RWPE1 (cell line): ENCODE results near the gene DHX35.

Experiments
- CTCF ChIA-PET: fragments of 350-600 bp; sonication (Branson Sonifier 250); formaldehyde crosslinking; extraction: SDS; loops from one replicate; lab custom pipeline; 2021; lab: Yijun Ruan, JAX
- POLR2A ChIA-PET: fragments of 400-600 bp; formaldehyde crosslinking; extraction: SDS; loops from one replicate; lab custom pipeline; 2020; ENCODE audit warnings: antibody characterized with exemption; ENCODE audit not compliant: low non-redundant PET; lab: Yijun Ruan, JAX
- DNase-seq: peaks from one replicate; pipeline ENCODE4 v3.0.0; 2012; ENCODE audit warnings: low spot score
- H3K27ac ChIP-seq: fragments of 450-650 bp; 2 replicates; pipeline ENCODE4 v1.5.1; 2017
- CTCF ChIP-seq: fragments of 450-650 bp; conservative IDR thresholded peaks from 2 replicates; pipeline ENCODE4 v1.5.1; 2017; ENCODE audit warnings: low read depth, mild to moderate bottlenecking

The DHX35 gene

GRCh38 chr20:39009348-39009747, 47.2 kb downstream of the DHX35 start:
- ChIA-PET POLR2A (no interaction called here), CTCF (interaction anchor here (1.3 to 2.0 kb wide), 2 partner anchors 41 to 83 kb away, joined by 3 to 6 read pairs; partner anchors contain the start of gene FAM83D)
- TF ChIP-seq CTCF, result no peak
- H3K27ac ChIP-seq, result no peak overlapping the region
- no peak for DNase-seq

- no peak for TF ChIP-seq CTCF
- POLR2A ChIA-PET, result no interaction called here
- H3K27ac ChIP-seq, result no peak overlapping the region
- CTCF ChIA-PET, result no interaction called here
- no peak for DNase-seq
These were observed 48.4 kb downstream of the DHX35 start for GRCh38 chr20:39010496-39010895.

GRCh38 chr20:39013662-39014109, 51.5 kb downstream of the DHX35 start:
- no peak for TF ChIP-seq CTCF
- no peak overlapping the region for H3K27ac ChIP-seq
- ChIA-PET POLR2A (interaction anchor here (0.6 kb wide), 1 partner anchor 21 kb away, joined by 7 read pairs; no protein-coding TSS in a partner anchor), CTCF (interaction anchor here (0.5 to 1.4 kb wide), 4 partner anchors 22 to 36 kb away, joined by 3 to 5 read pairs (median 4); no protein-coding TSS in a partner anchor)
- no peak for DNase-seq

GRCh38 chr20:39016041-39016440, 53.9 kb downstream of the DHX35 start:
- no peak for TF ChIP-seq CTCF
- CTCF ChIA-PET, result interaction anchor here (0.5 kb wide), 1 partner anchor 690 kb away, joined by 4 read pairs; no protein-coding TSS in a partner anchor
- POLR2A ChIA-PET, result no interaction called here
- no peak overlapping the region for H3K27ac ChIP-seq
- DNase-seq, result no peak

- H3K27ac ChIP-seq, result no peak overlapping the region
- ChIA-PET CTCF (interaction anchor here (0.5 kb wide), 1 partner anchor 689 kb away, joined by 4 read pairs; no protein-coding TSS in a partner anchor), POLR2A (no interaction called here)
- DNase-seq, result no peak
- TF ChIP-seq CTCF, result no peak
These were observed 54.4 kb downstream of the DHX35 start for GRCh38 chr20:39016506-39016905.

- ChIA-PET CTCF (interaction anchor here (1.0 kb wide), 1 partner anchor 10 kb away, joined by 3 read pairs; no protein-coding TSS in a partner anchor), POLR2A (no interaction called here)
- no peak for DNase-seq
- no peak for TF ChIP-seq CTCF
- H3K27ac ChIP-seq, result no peak overlapping the region
These were observed 56.9 kb downstream of the DHX35 start for GRCh38 chr20:39019027-39019426.
